GM19324 (cell line): ENCODE results near the gene ZP4.

Experiments
- ATAC-seq: cut with Tn5 transposase; IDR thresholded peaks from one replicate; pipeline ENCODE4 v1.9.1; 2021; ENCODE audit warnings: mild to moderate bottlenecking, moderate library complexity; ENCODE audit not compliant: unreplicated experiment, low FRiP score

The ZP4 gene

GRCh38 chr1:237890822-237891221, at the start of gene ZP4:
ZP4 (minus strand) TSS chr1:237890922; CDS start chr1:237890635, 287 bp downstream.
- ATAC-seq, result no peak

- no peak for ATAC-seq
These were observed 47.8 kb upstream of the ZP4 start for GRCh38 chr1:237938553-237938952.

GRCh38 chr1:237938068-237938467, 47.3 kb upstream of the ZP4 start:
- ATAC-seq, result no peak

GRCh38 chr1:237932816-237933215, 42.1 kb upstream of the ZP4 start:
- no peak for ATAC-seq

GRCh38 chr1:237931581-237931980, 40.9 kb upstream of the ZP4 start:
- no peak for ATAC-seq

GRCh38 chr1:237927198-237927597, 36.5 kb upstream of the ZP4 start:
- ATAC-seq, result no peak

GRCh38 chr1:237921306-237921705, 30.6 kb upstream of the ZP4 start:
- no peak for ATAC-seq

- ATAC-seq, result no peak
These were observed 22.6 kb upstream of the ZP4 start for GRCh38 chr1:237913345-237913744.

GRCh38 chr1:237911911-237912310, 21.2 kb upstream of the ZP4 start:
- ATAC-seq, result no peak

- ATAC-seq, result no peak
These were observed 20.1 kb upstream of the ZP4 start for GRCh38 chr1:237910834-237911233.

GRCh38 chr1:237903961-237904360, 13.2 kb upstream of the ZP4 start:
- ATAC-seq, result no peak

GRCh38 chr1:237902960-237903743, 12.4 kb upstream of the ZP4 start:
- no peak for ATAC-seq

- ATAC-seq, result no peak
These were observed 10.7 kb upstream of the ZP4 start for GRCh38 chr1:237901299-237901934.

GRCh38 chr1:237895630-237896029, 4.9 kb upstream of the ZP4 start:
- ATAC-seq, result no peak

GRCh38 chr1:237894131-237894530, 3.4 kb upstream of the ZP4 start:
- no peak for ATAC-seq

- no peak for ATAC-seq
These were observed 1.3 kb upstream of the ZP4 start for GRCh38 chr1:237891979-237892378.

GRCh38 chr1:237891266-237891665, 544 bp upstream of the ZP4 start:
- no peak for ATAC-seq

GRCh38 chr1:237890416-237890815, 306 bp downstream of the ZP4 start:
- ATAC-seq, result no peak

GRCh38 chr1:237888143-237888542, 2.6 kb downstream of the ZP4 start:
- no peak for ATAC-seq

GRCh38 chr1:237887542-237887941, 3.2 kb downstream of the ZP4 start:
- no peak for ATAC-seq

- ATAC-seq, result no peak
These were observed 6.5 kb downstream of the ZP4 start for GRCh38 chr1:237884237-237884636.

GRCh38 chr1:237879195-237879594, 11.5 kb downstream of the ZP4 start:
- no peak for ATAC-seq
